ENCODE results near the gene OR56A3.
A peak's percentile ranks its signal among the peaks of the same experiment; 100 is the strongest.

The OR56A3 gene

DNA sequence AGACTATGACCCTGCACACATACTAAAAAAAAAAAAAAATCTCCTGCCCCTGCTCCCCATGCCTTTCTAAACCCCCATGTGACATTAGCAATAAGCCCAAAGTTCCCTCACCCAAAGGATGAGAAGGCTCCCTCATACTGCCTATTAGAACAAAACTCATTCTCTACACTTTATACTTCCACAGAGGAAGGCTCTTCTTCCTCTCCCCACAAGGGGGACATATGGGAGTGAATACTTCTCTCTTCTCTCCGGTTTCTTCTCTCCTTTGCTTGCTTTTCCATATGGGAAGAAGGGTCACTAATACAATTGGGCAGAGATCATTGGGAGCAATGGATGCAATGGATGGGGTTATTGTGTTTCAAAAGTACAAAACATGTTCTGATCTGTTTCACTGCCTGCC is 41.4 kb downstream of the OR56A3 start:
- DNase-seq, result no peak

DNA sequence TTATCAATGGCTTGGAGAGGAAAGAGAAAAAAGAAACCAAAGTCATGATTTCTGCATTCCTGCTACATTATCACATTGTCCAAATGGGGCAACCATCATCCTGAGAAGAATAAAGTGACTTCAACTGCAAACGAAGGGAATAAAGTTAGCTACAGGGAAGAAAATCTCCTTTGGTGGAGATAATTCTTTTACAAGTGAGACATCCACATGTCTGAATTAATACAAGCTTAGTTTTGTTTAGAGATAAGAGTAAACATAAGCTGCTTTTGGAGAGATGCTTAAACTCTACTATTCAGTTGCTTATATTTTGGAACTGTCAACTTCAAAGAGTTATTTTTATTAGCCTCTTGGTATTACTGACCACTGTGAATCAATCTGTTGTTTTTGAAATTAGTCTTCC is 44.8 kb downstream of the OR56A3 start, which contains the start of gene OR52L1:
TSS of gene OR52L1 (minus strand) at position 101 of the 400 bp plus-strand sequence. CDS start at position 46, 55 bp downstream.
- no peak for DNase-seq

DNA sequence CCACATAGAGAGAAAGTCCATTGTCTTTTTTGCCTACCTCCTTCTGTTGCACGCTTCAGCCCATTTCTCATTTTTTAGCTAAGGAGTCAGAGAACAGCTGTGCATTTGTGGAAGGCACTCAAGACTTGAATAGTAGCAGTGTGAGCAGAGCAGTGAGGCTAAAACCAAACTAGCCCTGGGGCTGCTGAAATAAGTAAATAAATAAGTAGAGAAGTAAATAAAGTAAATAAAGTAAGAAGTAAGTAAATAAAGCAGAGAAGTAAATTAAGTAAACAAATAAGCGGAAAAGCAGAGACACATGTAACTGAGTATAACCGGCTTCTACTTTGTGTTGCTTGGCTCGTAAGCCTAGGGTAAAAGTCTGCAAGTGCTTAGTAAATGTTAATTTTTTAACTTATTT is 47.2 kb downstream of the OR56A3 start:
- no peak for DNase-seq

DNA sequence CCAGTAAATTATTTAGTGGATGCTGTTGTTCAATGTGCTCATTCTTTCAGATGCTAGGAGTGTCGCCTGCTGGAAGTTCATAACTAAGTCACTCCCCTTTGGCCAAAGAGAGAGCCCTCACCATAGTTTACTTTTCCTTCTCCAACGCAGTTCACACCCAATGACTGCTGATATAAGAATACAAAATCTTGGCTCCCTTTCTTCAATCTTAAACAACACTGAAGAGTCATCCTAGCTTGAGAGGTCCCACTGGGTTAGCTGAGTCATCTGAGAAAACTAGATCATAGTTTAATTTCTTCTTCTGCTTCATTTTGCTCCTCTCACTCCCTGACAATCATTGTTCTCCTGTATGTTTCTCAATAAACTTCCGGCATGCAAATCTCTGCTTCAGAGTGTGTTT is 50.1 kb downstream of the OR56A3 start:
- DNase-seq, result no peak

DNA sequence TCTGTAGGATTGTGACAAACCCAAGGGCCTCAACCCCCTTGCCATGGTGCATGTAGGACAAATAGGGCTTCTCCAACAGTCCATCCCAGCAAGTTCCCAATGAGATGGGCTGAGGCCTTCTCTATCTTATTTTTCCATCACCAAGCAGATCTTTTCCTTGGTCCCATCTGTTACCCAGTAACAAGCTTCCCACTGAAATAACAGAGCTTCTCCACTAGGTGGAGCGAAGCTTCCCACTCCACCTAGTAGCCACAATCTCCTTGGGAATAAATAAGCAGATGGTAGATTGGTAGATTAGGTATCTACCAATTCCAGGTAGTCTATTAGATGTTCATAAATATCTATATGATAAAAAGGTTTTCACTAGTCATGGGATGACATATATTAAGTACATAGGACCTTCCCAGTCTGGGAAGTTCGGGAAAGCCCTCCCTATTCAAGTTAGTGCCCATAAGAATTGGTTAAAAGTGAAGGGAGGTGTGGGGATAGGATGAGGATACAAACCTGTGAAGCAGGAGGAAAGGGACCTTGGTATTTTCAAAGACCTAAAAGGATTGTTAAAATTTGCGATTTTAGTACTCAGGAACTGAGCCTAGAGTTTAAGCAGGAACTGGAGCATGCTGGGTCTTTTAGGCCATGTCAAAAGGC is 50.7 kb downstream of the OR56A3 start:
- peak; percentile 9 for DNase-seq

DNA sequence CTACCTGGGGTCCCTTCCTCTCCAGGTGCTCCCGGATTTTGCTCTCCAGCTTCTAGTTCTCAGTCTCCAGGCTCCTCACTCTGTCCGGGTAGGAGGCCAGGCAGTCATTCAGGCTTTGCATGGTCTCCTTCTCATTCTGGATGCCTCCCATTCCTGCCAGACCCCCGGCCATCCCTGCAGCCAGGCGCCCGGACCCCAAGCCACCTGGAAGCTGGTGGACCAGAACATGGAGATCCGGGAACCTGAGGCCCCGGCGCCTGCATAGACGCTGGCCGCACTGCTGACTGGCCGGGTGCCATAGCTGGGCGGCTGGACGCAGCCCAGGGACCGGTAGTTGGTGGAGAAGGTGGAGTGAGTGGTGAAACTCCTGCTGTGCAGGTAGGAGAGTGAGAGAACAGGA is 52.7 kb downstream of the OR56A3 start:
- DNase-seq, result no peak

Measured in NCI-H526 treated with DMSO at 0.1 percent for 48 hours (cell line).